ENCODE measurements around the gene RGPD5.
"Not testable (repeated sequence)": the region's sequence is repeated elsewhere in the genome, so short reads cannot be mapped to it uniquely, and the experiment has no call there.

DNA sequence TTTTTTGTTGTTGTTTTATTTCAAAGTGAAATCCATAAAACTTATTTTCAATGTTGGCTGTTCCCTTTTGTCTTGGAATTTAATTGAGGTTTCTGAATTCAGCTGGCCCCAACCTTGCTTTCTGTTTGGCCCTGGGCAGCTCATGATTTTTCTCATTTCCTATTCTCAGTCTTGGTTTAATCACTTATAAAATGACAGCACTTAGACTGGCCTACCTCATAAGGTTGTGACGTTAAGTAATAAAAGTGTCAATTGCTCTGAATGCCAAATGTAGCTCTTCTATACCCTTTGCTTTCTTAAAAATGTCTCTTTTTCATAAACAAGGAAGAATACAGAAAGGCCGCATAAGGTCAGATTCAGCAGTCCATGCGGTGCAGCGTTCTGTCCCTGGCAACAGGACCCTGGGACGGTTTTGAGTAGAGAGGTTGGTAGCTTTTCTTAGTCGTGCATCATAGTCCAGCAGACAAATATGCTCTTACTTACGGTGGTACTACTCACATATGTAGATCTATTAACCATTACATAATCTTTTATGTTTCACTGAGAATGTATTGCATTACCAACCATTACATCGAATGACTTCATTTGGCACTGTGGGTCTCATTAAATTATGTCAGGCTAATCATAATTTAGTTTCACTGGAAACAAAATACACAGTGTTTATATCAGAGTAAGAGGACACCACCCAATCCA is 27.1 kb upstream of the RGPD5 start:
- TF ChIP-seq, protein P1, sequence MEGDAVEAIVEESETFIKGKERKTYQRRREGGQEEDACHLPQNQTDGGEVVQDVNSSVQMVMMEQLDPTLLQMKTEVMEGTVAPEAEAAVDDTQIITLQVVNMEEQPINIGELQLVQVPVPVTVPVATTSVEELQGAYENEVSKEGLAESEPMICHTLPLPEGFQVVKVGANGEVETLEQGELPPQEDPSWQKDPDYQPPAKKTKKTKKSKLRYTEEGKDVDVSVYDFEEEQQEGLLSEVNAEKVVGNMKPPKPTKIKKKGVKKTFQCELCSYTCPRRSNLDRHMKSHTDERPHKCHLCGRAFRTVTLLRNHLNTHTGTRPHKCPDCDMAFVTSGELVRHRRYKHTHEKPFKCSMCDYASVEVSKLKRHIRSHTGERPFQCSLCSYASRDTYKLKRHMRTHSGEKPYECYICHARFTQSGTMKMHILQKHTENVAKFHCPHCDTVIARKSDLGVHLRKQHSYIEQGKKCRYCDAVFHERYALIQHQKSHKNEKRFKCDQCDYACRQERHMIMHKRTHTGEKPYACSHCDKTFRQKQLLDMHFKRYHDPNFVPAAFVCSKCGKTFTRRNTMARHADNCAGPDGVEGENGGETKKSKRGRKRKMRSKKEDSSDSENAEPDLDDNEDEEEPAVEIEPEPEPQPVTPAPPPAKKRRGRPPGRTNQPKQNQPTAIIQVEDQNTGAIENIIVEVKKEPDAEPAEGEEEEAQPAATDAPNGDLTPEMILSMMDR (conservative IDR thresholded peaks at IDR 0.05; ENCODE audit: low read length): not testable (repeated sequence)
- TF ChIP-seq EZH2phosphoT487 (IDR thresholded peaks at IDR 0.05; ENCODE audit: borderline replicate concordance): not testable (repeated sequence)

All from Loucy (cell line).